ENCODE results near the gene CACNA2D4.
A peak's percentile ranks its signal among the peaks of the same experiment; 100 is the strongest.

CACNA2D4 gene

GRCh38 chr12:1811948-1812291 is 106.5 kb downstream of the CACNA2D4 start:
- no peak for DNase-seq

- DNase-seq: peak; percentile 41
Observed at GRCh38 chr12:1811281-1811947, 107.0 kb downstream of the CACNA2D4 start.

GRCh38 chr12:1810931-1811280 is 107.5 kb downstream of the CACNA2D4 start:
- no peak for DNase-seq

GRCh38 chr12:1810201-1810930 is 108.1 kb downstream of the CACNA2D4 start:
- no peak for DNase-seq

- no peak for DNase-seq
Observed at GRCh38 chr12:1809591-1810190, 108.8 kb downstream of the CACNA2D4 start.

- no peak for DNase-seq
Observed at GRCh38 chr12:1808798-1809480, 109.5 kb downstream of the CACNA2D4 start.

- DNase-seq: no peak
Observed at GRCh38 chr12:1808036-1808797, 110.2 kb downstream of the CACNA2D4 start.

GRCh38 chr12:1807087-1807860 is 111.2 kb downstream of the CACNA2D4 start:
- DNase-seq: no peak

- no peak for DNase-seq
Observed at GRCh38 chr12:1806301-1807086, 112.0 kb downstream of the CACNA2D4 start.

GRCh38 chr12:1805441-1806081 is 112.9 kb downstream of the CACNA2D4 start:
- DNase-seq: no peak

- peak; percentile 84 for DNase-seq
Observed at GRCh38 chr12:1804545-1805332, 113.7 kb downstream of the CACNA2D4 start.

- no peak for DNase-seq
Observed at GRCh38 chr12:1803736-1804135, 114.7 kb downstream of the CACNA2D4 start.

- DNase-seq: no peak
Observed at GRCh38 chr12:1801303-1801975, 117.0 kb downstream of the CACNA2D4 start.

GRCh38 chr12:1800401-1801302 is 117.8 kb downstream of the CACNA2D4 start:
- no peak for DNase-seq

GRCh38 chr12:1799882-1800400 is 118.5 kb downstream of the CACNA2D4 start:
- DNase-seq: no peak

- DNase-seq: no peak
Observed at GRCh38 chr12:1799051-1799881, 119.2 kb downstream of the CACNA2D4 start.

GRCh38 chr12:1798641-1799020 is 119.8 kb downstream of the CACNA2D4 start:
- DNase-seq: no peak
